ENCODE data around the gene NDUFAF8. TPM values are rescaled to one million over a fixed set of nuclear protein-coding genes. Genes with fewer than 3 reads are reported as not detected.
A peak's percentile ranks its signal among the peaks of the same experiment; 100 is the strongest.

NDUFAF8 gene
- polyA plus RNA-seq, 4 donors, result 42.8 to 68.4 (median 55.4) TPM

DNA sequence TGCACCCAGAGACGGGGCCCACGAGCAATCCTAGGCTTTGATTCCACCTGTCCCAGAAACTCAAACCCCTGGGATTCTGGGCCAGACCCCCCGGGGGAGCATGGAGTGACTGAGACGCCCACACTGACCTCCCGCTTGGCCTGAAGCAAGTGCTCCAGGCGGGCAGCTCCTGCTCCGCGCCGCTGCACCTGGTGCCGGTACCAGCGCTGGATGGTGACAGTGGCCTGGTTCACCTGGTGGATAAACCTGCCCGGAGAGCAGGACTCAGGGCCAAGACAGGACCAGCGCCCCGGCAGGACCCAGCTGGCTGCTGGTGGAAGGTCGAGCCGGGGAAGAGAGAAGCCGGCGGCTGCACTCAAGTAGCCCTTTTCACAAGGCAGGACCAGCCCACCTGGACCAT, 38.9 kb upstream of the NDUFAF8 start:
- no peak for DNase-seq (ENCODE audit: low read depth in 4 of 4, low spot score in 2 of 4)

DNA sequence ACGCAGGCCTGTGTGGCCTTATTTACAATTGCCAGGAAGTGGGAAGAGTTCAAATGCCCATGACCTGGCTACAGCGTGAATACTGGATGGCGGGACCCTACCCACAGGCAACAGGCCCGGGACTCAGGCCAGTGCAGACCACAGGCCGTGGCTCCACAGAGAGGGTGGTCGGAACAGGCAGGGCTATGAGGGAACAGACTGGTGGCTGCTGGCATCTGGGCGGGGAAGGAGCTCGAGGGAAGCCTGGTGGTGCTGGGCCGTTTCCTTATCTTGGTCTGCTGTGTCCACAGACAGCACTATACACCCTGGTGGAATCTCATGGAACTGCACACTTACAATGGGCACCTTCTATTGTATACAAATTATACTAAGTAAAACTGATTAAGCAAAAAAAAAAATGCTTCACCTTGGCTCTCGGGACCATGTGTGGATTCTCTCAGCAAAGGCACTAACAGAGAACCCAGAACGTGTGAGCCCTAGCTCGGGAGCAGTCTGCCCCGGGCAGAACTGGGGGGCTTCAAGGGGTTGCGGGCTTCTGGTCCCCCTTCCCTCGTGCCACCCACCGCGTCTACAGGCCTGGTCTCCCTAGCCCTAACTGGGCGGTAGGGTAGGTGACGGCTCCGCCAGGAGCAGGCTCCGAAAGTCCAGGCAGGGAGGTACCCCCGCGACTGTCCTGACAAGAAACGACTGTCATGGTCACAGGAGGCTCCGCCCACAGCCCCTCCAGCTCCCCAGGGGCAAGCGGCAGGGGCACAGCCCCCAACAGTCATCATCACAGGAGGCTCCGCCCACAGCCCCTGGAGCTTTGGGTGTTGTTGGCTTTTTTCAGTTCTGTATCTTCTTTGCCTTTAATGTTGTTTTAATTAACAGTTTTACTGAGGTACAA, 38.2 kb upstream of the NDUFAF8 start:
- peak in 1 of 4 donors; percentile 39 for DNase-seq (ENCODE audit: low read depth in 4 of 4, low spot score in 2 of 4)

GRCh38 chr17:81202318-81202717, 36.8 kb upstream of the NDUFAF8 start:
- DNase-seq (ENCODE audit: low read depth in 4 of 4, low spot score in 2 of 4), result no peak

DNA sequence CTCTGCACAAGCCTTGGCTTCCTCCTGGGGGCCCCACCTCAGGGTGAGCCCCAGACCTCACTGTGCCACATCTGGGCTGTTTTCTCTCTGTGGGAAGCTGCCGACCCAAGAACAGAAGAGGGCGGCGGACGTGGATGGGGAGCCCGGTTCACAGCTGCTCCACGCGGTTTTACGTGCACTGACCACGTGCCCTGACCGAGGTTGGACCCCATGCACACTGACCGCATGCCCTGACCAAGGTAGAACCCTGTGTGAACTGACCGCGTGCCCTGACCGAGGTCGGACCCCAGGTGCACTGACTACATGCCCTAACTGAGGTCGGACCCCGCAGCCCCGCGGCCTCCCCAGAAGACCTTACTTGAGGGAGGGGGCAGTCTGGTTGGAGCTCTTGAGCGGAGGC, 36.0 kb upstream of the NDUFAF8 start:
- DNase-seq (ENCODE audit: low read depth in 4 of 4, low spot score in 2 of 4), result no peak

DNA sequence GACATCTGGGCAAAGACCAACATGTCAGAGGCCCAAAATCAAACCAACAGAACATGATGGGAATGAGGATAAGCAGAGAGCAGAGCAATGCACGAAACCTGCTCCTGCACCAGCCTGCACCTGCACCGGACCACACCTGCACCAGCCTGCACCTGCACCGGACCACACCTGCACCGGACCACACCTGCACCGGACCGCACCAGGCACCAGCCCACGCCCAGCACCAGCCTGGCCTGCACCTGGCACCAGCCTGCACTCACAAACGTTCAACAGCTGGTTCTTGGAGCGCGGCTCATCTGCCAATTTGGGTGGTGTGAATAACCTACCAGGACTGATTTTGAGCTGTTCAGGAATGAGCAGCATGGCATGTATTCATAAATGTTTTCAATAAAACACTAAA, 34.5 kb upstream of the NDUFAF8 start:
- no peak for DNase-seq (ENCODE audit: low read depth in 4 of 4, low spot score in 2 of 4)

DNA sequence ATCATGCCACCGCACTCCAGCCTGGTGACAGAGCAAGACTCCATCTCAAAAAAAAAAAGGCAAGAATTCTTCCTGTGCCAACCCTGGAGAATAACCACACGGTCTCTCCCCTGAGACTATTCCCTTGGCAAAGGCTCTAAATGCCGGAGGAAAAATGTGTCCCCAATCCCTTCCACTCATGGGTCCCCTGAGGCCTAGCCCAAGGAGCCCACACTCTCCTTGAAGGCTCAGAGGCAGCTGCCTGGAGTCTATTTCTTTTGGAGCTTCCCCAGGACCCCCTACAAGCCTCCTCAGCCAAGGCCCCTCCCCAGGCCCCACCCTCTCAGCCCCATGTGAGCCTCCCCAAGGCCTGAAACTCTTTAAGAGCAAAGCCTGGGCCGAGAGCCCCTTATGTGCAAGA, 33.0 kb upstream of the NDUFAF8 start:
- DNase-seq (ENCODE audit: low read depth in 4 of 4, low spot score in 2 of 4), result no peak

DNA sequence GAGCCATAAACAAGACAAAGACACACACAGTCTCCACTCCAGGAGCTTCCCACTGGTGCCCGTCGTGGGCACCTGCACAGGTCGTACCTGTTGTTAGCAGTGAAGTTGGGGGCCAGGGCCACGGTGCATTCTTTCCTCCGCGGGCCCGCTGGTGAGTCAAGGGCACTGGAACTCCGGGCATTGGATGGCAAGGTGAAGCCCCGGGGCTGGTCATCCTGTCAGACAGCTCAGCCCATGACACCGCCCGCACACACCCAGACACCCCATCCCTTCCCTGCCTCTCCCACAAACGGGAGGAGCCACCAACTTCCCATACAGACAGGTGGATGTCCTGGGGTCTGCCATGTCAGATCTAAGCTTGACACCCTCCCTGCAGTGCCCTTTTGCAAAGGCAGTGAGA, 32.5 kb upstream of the NDUFAF8 start:
- DNase-seq (ENCODE audit: low read depth in 4 of 4, low spot score in 2 of 4), result no peak

DNA sequence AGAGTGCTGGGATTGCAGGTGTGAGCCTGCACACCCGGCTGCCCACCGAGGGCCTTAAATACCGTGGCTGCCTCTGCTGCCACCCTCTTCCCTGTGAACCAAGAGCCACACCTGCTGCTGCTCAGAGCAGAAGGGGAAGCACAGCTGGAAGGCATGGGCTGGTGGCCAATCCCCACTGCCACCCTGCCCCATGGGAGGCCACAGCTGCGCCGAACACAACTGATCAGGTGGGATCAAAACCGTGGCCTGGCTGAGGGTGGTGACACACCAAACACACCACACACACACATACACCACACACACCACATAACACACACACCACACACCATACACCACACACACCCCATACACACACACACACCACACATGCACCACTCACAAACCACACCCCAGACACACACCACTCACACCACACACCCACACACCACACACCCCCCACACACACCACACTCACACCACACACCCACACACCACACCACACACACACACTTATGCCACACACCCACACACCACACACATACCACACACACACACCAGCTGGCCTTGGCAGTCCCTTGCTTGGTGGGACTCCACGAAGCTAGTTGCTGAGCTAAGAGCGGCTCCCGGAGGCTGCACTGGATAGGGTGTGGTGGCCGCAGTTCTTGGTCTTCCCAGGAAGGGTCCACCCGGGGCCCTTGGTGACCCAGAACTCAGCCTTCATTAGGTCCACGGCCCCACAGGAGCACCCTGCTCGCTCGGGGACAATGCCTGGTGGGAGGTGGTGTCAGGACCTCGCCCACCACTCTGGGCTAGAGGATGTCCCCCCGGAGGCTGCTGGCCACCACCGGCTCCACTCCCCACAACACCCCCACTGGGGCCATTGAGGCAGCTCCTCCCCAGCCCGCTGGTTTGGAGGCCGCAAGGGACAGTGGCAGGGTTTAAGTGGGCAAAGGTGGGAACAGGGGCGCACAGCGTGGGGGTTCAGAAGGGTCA, 31.2 kb upstream of the NDUFAF8 start:
- no peak for DNase-seq (ENCODE audit: low read depth in 4 of 4, low spot score in 2 of 4)

DNA sequence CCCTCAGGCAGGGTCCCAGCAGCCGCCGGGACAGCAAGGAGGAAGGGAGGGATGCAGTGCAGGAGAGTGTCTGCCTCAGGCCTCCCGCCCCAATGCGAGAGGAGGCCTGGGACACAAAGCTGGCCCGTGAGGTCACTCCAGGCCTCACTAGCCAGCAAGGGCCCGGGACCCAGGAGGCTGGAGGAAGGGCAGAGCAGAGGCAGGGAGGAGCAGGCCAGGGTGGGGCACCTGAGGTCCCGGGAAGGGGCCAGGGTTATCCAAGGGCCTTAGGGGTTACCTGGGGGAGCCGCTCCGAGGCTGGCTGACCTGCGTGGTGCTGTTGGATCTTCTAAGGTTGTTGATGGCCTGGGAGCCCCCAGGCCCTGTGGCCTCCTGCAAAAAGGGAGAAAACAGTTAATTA, 30.5 kb upstream of the NDUFAF8 start:
- no peak for DNase-seq (ENCODE audit: low read depth in 4 of 4, low spot score in 2 of 4)

GRCh38 chr17:81209141-81209540, 30.0 kb upstream of the NDUFAF8 start:
- no peak for DNase-seq (ENCODE audit: low read depth in 4 of 4, low spot score in 2 of 4)

GRCh38 chr17:81210466-81210865, 28.7 kb upstream of the NDUFAF8 start:
- no peak for DNase-seq (ENCODE audit: low read depth in 4 of 4, low spot score in 2 of 4)

DNA sequence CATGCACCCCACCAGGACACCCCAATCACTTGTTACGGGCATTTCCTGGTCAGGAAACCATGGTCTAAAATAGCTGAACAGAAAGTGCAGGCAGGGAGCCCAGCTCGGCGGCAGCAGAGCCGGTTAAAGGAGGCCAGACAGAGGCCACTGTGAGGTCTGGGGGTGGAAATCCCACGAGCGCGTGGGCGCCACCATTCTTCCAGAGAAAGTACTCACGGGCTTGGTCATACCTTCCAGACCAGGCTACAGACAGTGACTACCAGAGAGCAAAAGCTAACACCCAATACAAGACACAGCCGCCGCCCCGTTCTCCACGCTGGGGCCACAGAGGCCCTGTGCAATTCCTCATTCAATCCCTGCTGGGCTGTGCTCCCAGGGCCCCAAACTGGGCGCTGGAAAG, 28.2 kb upstream of the NDUFAF8 start:
- no peak for DNase-seq (ENCODE audit: low read depth in 4 of 4, low spot score in 2 of 4)

GRCh38 chr17:81212365-81212764, 26.8 kb upstream of the NDUFAF8 start:
- DNase-seq (ENCODE audit: low read depth in 4 of 4, low spot score in 2 of 4), result no peak

DNA sequence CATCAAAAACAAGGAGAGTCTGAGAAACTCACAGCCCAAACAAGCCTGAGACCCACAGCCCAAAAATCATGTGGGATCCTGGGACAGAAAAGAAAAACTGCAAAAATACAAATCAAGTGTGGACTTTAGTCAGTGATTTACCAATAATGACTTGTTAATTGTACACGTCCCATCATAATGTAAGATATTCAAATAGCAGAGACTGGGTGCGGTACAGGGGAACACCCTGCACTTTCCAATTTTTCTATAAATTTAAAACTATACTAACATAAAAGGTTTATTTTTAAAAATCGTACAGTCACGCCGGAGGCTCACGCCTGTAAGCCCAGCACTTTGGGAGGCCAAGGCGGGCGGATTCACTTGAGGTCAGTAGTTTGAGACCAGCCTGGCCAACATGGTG, 25.1 kb upstream of the NDUFAF8 start:
- no peak for DNase-seq (ENCODE audit: low read depth in 4 of 4, low spot score in 2 of 4)

- no peak for DNase-seq (ENCODE audit: low read depth in 4 of 4, low spot score in 2 of 4)
Observed at GRCh38 chr17:81217491-81217890, 21.6 kb upstream of the NDUFAF8 start.

DNA sequence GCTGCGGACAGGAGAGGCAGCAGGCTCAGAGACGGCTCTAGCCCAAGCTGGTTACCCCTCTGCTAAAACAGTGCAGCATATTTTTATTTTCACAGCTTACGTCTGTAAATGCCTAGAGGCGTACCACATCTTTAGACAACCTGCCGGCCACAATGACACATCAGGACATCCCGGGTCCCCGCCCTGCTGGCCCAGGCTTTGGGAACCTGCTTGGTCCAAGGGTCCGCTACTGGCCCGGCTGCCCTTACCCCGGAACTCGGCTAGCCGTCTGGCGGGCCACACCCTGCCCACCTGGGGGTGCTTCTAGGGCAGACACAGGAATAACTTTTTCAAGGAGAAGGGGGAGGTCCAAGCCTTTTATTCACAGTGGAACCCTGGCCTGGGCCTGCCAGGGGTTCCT, 20.7 kb upstream of the NDUFAF8 start:
- DNase-seq (ENCODE audit: low read depth in 4 of 4, low spot score in 2 of 4), result no peak

DNA sequence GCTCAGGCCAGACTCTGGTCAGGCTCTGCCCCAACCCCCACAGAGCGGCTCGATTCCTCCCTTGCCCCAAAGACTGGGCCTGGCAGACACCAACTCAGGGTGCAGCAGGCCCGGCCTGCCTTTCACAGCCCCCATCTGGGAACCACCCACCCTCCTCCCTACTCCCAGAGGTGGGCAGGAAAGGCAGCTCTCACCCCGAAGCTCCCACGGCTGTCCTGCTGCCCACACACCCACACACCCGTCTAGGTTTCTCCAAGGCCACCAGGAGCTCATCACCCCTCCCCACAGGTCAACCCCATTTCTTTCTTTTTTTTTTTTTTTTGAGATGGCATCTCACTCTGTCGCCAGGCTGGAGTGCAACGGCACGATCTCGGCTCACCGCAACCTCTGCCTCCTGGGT, 20.1 kb upstream of the NDUFAF8 start:
- no peak for DNase-seq (ENCODE audit: low read depth in 4 of 4, low spot score in 2 of 4)

GRCh38 chr17:81219476-81220180, 19.5 kb upstream of the NDUFAF8 start:
- no peak for DNase-seq (ENCODE audit: low read depth in 4 of 4, low spot score in 2 of 4)

DNA sequence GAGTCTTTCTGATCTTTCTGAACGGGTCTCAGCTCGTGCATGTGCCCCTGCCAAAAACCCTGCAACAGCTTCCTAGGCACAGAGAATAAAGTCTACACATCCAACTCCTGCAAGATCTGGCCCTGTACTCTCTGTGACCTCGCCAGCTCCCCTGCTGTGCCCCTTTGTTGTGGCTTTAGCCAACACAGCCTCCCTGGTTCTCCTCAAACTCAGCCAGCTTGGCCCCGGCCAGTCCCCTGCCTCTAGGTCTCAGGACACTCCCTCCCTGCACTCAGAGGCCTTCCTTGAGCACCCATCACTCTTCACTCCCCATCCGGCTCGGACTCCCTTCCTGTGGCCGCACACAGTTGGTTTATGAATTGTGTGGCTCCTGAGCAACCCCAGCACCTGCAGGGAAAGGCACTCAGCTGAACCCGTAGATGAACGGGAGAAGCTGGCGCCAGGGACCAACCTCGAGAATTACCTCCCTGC, 17.7 kb upstream of the NDUFAF8 start:
- DNase-seq (ENCODE audit: low read depth in 4 of 4, low spot score in 2 of 4), result no peak

- DNase-seq (ENCODE audit: low read depth in 4 of 4, low spot score in 2 of 4), result no peak
Observed at GRCh38 chr17:81221842-81222619, 17.1 kb upstream of the NDUFAF8 start.

Data from left renal cortex interstitium (tissue), 4 donors.